ENCODE measurements around the gene FYB2.

Gene FYB2

GRCh38 chr1:56834137-56834900, 15.1 kb upstream of the FYB2 start:
- DNase-seq, result no peak

- DNase-seq, result no peak
Measured at GRCh38 chr1:56833088-56833487, 13.9 kb upstream of the FYB2 start.

GRCh38 chr1:56831871-56832693, 12.9 kb upstream of the FYB2 start:
- peak; percentile 80 for DNase-seq

DNA sequence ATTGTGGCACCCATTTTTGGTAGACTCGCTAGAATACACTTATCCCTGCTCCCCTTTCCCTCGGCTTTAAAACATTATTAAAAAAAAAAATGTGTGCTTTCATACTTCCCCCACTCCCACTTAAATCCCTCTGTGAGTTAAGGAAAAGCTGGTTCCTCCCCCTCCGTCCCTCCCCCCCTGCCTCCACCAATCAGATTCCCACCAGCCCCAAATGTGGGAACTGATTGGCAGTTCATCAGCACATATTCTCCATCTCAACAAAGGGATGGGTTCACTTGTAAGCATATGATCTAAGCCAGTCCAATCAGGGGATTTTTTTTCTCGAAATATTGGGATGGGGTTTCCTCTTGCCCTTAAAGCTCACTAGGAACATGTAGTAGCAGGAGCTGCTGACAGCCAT, 10.8 kb upstream of the FYB2 start:
- no peak for DNase-seq

DNA sequence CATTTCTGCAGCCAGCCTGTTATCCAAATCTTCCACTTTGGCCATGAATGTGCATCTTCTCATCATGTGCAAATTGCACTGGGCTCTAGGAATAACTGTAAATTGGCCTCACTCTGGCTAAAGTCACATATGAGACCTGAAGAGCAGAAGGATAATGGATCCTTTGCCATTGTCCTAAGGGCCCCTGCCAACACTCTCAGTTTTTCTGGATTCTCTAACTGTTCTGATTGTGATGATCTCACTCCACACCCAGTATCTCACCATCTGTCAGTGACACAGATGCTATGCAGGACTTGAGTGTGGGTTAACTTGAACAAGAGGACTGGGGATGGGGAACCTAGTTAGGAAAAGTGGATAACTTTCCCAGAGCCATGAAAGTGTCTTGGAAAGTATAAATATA, 8.5 kb upstream of the FYB2 start:
- DNase-seq, result no peak

- no peak for DNase-seq
Measured at GRCh38 chr1:56825436-56825835, 6.2 kb upstream of the FYB2 start.

DNA sequence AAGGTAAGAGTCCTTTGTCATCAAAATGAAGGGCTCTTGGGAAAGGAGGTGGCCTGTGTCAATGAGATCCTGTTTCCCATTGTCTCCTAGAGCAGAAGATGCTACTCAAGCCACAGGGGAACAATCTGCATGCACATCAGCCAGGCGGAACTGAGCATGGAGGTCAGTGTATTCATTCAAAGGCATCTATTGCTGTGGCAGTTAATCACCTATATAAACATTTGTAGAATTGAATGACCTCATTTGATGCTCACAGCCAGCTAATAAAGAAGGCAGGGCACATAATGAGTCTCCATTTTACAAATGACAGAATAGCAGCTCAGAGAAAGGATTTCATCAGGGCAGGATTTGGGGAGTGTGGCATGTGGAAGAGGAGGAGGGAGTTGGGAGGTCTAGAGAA, 5.7 kb upstream of the FYB2 start:
- DNase-seq, result no peak

DNA sequence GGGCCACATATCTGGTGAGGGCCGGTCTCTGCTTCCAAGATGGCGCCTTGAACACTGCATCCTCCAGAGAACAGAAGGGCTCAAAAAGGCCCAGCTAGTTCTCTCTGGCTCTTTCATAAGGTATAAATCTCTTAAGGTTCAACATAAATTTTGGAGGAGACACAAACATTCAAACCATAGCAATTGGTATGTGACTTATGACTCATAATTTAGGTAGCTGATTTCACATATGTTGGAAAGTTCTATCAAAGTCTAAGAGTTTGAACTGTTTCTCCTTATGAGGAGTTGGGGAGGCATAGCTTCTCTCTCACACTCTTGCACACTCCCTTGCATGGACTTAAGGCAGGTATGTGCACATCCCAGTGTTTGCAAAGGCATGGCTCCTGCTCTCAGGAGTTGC, 5.1 kb upstream of the FYB2 start:
- DNase-seq, result no peak

DNA sequence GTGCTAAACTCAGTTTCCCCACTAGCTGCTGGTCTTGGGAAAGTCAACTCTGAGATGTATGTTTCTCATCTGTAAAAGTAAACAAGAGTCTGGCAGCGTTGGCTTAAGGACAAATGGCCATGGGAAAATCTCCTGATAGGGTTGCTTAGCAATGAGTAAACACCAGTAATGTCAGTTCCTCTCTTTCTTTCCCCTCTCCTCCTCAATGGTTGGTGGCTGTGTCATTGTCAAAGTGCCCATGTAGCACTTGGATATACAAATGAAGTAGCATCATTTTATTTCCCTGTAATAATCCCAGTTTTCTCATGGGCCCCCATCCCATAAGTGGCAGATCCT, 2.2 kb upstream of the FYB2 start:
- DNase-seq, result no peak

GRCh38 chr1:56820755-56821461, 1.7 kb upstream of the FYB2 start:
- peak; percentile 78 for DNase-seq

DNA sequence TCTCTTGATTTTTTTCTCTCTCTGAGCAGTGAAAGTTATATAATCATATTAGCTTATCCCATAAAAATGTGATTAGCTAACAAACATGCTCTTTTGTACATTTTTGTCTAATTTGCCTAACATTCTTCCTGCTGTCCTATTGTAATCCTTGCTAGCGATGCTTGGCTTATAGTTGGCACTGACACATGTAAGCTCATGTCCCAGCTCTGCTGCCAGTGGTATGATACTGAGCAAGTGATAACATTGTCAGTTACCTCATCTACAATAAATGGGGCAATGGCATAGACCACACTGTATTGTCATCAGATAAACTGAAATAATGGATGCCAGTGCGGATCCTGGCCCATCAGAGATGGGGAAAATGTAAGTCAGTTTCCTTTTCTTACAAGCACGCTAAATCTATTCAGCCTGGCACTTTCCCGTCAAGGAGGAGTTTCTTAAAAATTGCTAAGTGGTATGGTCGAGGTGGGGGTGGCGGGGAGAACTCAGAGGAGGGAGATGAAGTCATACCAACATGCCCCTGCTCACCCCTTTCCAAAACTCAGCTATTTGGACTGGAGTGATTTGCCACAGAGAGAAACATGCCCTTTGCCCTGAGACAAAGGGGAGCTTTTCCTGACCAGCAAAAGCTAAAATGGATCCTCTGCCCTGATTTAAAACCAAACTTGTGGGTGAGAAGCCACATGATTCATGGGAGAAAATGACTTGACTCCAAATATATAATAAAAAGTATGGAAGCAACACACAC, 1.3 kb downstream of the FYB2 start:
- DNase-seq, result no peak

- DNase-seq, result no peak
Measured at GRCh38 chr1:56816909-56817308, 2.3 kb downstream of the FYB2 start.

GRCh38 chr1:56816264-56816663, 2.9 kb downstream of the FYB2 start:
- no peak for DNase-seq

- no peak for DNase-seq
Measured at GRCh38 chr1:56814205-56814604, 5.0 kb downstream of the FYB2 start.

- DNase-seq, result no peak
Measured at GRCh38 chr1:56811331-56811730, 7.9 kb downstream of the FYB2 start.

- DNase-seq, result no peak
Measured at GRCh38 chr1:56808410-56808809, 10.8 kb downstream of the FYB2 start.

DNA sequence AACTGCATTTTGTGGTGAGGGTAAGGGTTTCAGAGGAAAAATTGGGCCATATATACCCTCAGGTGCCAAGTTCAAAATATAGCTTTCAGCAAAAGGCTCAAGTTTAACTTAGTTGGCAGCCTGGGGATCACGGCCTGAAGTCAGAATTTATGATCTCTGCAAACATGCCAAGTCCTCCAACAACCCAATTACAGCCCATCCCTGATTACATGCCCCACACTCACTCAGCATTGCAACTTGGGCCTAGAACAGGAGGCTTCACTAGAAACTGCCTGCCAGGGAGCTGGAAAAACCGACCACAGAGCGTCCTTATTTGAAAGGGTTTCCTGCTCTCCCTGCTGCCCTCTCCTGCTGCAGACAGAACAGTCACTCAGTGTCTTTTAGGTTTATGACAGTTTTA, 12.4 kb downstream of the FYB2 start:
- no peak for DNase-seq

DNA sequence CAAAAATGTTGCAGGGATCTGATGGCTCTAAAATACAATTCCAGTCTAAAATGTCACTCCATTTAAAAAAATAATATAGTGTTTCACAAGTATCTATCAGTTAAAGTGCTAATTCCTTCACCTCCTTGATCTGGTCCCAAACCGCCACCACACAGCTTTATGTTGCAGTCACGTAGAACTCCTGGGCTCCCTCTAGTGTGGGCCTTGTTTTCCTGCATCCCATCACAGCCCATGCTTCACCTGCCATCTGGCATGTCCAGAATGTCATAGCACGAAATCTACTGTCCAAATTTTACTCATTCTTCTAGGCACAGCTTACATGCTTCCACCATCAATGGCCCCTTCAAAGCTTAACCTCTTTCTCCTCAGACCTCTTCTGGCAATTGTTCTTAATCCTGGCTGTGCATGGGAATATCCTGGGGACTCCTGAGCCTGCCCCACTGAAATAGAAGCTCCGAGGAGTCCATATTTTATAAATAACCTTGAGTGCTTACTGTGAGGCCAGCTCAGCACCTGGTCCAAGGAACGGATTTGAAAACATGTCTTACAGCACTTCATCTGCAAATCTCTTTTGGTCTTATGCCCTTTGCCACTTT, 15.5 kb downstream of the FYB2 start:
- DNase-seq, result peak; percentile 59

- no peak for DNase-seq
Measured at GRCh38 chr1:56799605-56800400, 19.4 kb downstream of the FYB2 start.

DNA sequence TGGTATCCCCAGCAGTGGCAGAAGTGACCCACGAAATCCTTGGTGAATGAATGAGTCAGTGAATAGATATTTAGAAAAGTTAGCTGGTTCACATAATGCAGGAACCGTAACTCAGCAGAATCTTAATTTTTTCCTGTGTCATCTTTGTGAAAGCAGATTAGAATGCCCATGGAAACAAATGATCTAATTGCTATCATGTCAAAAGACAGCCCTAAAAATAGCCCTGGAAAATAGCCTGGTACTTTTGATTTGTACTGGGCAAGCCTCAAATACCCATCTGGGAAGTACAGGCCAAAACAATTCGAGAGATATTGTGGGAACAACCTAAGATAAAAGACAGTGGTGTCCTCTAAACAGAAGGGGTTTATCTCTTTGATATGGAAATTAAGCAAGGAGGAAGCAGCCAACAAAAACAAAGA, 21.1 kb downstream of the FYB2 start:
- no peak for DNase-seq

DNA sequence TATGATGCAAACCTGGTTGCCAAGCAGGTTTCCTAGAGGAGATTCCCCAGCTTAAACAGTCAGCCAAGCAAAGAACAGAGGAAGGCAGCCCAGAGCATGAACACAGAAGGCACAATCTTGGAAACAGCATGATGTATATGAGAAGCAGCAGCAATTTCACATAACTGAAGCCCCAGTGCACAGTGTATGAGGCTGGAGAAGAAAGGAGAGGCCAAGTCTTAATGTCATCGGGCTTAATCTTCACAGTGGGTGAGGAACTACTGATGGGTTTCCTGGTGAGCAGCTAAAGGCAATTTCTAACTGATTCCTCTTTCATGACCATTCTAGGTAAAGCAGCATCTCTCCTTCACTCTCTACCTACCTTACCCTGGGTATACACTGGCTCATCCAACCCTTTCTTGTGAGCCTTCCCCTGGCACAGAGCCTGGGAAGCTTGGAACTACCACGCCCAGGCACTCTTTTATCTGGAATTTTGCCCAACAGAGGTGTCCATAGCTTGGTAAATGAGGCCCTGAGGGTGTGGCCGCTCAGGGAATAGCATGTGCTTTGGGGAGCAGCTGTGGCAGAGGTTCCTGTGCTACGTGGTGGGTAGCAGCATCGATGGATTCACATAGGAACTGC, 22.0 kb downstream of the FYB2 start:
- DNase-seq, result no peak

All from RPMI8226 (cell line).